ENCODE measurements around the gene STK32C.

Gene STK32C

GRCh38 chr10:132263866-132264265 lies 43.9 kb downstream of the STK32C start:
- TF ChIP-seq FOXP2 (optimal IDR thresholded peaks at IDR 0.05; ENCODE audit: borderline replicate concordance, extremely low read depth, extremely low read length, insufficient read depth) (no peak), TAF1 (IDR thresholded peaks at IDR 0.05; ENCODE audit: borderline replicate concordance, insufficient read depth, low read length) (no peak), SIN3A (IDR thresholded peaks at IDR 0.05; ENCODE audit: borderline replicate concordance, insufficient read depth, low read length) (no peak), POLR2AphosphoS5 (IDR thresholded peaks at IDR 0.05; ENCODE audit: low read depth, low read length) (no peak)
- TF ChIP-seq, protein P1, sequence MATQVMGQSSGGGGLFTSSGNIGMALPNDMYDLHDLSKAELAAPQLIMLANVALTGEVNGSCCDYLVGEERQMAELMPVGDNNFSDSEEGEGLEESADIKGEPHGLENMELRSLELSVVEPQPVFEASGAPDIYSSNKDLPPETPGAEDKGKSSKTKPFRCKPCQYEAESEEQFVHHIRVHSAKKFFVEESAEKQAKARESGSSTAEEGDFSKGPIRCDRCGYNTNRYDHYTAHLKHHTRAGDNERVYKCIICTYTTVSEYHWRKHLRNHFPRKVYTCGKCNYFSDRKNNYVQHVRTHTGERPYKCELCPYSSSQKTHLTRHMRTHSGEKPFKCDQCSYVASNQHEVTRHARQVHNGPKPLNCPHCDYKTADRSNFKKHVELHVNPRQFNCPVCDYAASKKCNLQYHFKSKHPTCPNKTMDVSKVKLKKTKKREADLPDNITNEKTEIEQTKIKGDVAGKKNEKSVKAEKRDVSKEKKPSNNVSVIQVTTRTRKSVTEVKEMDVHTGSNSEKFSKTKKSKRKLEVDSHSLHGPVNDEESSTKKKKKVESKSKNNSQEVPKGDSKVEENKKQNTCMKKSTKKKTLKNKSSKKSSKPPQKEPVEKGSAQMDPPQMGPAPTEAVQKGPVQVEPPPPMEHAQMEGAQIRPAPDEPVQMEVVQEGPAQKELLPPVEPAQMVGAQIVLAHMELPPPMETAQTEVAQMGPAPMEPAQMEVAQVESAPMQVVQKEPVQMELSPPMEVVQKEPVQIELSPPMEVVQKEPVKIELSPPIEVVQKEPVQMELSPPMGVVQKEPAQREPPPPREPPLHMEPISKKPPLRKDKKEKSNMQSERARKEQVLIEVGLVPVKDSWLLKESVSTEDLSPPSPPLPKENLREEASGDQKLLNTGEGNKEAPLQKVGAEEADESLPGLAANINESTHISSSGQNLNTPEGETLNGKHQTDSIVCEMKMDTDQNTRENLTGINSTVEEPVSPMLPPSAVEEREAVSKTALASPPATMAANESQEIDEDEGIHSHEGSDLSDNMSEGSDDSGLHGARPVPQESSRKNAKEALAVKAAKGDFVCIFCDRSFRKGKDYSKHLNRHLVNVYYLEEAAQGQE (IDR thresholded peaks at IDR 0.05; ENCODE audit: insufficient read depth in 1 of 2, low read depth in 2 of 2, low read length in 2 of 2), result no peak

DNA sequence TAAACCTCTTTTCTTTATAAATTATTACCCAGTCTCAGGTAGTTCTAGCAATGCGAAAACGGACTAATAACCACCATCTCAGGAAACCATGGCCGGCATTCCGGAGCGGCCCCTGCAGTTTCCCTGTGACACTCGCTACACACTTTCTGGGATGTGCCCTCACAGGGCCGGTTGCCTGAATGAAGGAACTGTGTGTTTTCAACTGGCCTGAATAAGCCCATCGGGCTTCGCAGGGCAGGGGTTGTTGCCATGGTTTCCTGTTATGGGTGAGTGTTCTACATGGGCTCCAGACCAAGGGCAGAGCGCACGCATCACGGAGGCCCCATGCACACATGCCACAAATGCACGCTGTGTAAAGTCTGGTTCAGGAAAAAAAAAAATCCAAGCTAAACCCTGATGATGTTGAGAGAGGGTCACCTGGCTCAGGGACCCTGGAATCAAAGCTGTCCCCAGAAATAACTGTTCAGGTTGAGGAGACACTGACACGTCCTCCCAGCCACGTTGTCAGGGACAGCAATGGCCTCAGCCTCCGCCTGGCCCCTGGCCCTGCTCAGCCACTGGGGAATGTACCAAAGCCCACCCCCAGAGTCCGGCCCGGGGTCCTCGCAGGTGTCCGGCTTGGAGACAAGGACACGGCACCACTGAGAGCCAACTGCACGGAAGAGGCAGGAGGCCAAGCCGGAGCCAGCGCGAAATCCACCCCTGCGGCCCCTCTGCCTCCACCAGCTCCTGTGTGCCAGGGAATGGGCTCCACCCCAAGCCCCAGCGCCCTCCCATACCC lies 47.9 kb downstream of the STK32C start:
- TF ChIP-seq TAF1 (IDR thresholded peaks at IDR 0.05; ENCODE audit: borderline replicate concordance, insufficient read depth, low read length) (no peak), FOXP2 (optimal IDR thresholded peaks at IDR 0.05; ENCODE audit: borderline replicate concordance, extremely low read depth, extremely low read length, insufficient read depth) (no peak), POLR2AphosphoS5 (IDR thresholded peaks at IDR 0.05; ENCODE audit: low read depth, low read length) (no peak), SIN3A (IDR thresholded peaks at IDR 0.05; ENCODE audit: borderline replicate concordance, insufficient read depth, low read length) (no peak)
- TF ChIP-seq, protein P1 (IDR thresholded peaks at IDR 0.05; ENCODE audit: insufficient read depth in 1 of 2, low read depth in 2 of 2, low read length in 2 of 2), result no peak

DNA sequence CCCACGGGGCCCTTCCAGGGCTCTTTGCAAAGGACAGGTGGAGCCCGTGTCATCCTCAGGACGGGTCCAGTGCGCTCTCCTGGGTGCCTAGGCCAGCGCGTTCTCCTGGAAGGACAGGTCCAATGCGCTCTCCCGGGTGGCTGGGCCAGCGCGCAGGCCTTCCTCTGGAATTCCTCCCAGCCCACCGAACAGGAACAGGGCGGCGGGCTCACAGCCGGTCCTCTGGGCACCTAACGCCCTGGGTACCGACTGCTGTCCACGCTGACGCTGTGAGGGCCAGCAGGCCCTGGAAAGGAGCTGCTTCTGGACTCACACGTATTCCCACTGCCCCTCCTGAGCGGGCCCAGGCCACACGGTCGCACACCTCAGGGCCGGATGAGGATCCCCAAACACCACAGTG lies 49.3 kb downstream of the STK32C start:
- no peak for TF ChIP-seq FOXP2 (optimal IDR thresholded peaks at IDR 0.05; ENCODE audit: borderline replicate concordance, extremely low read depth, extremely low read length, insufficient read depth)
- no peak for TF ChIP-seq SIN3A (IDR thresholded peaks at IDR 0.05; ENCODE audit: borderline replicate concordance, insufficient read depth, low read length)
- TF ChIP-seq, protein P1 (IDR thresholded peaks at IDR 0.05; ENCODE audit: insufficient read depth in 1 of 2, low read depth in 2 of 2, low read length in 2 of 2), result no peak
- TF ChIP-seq POLR2AphosphoS5 (IDR thresholded peaks at IDR 0.05; ENCODE audit: low read depth, low read length), result no peak
- no peak for TF ChIP-seq TAF1 (IDR thresholded peaks at IDR 0.05; ENCODE audit: borderline replicate concordance, insufficient read depth, low read length)

GRCh38 chr10:132257907-132258306 lies 49.8 kb downstream of the STK32C start:
- TF ChIP-seq, protein P1 (IDR thresholded peaks at IDR 0.05; ENCODE audit: insufficient read depth in 1 of 2, low read depth in 2 of 2, low read length in 2 of 2), result no peak
- TF ChIP-seq SIN3A (IDR thresholded peaks at IDR 0.05; ENCODE audit: borderline replicate concordance, insufficient read depth, low read length) (no peak), FOXP2 (optimal IDR thresholded peaks at IDR 0.05; ENCODE audit: borderline replicate concordance, extremely low read depth, extremely low read length, insufficient read depth) (no peak)

All from PFSK-1 (cell line).